ENCODE results near the gene HSD3B2. TPM values are rescaled to one million over a fixed set of nuclear protein-coding genes. Genes with fewer than 3 reads are reported as not detected.
A peak's percentile ranks its signal among the peaks of the same experiment; 100 is the strongest.

Gene HSD3B2
- total RNA-seq, 5 donors from 2014 or later (not counting 1 experiment from before 2014, with no cell fraction given), result 0.59 to 2.6 (median 1.1) TPM; not detected in 2

DNA sequence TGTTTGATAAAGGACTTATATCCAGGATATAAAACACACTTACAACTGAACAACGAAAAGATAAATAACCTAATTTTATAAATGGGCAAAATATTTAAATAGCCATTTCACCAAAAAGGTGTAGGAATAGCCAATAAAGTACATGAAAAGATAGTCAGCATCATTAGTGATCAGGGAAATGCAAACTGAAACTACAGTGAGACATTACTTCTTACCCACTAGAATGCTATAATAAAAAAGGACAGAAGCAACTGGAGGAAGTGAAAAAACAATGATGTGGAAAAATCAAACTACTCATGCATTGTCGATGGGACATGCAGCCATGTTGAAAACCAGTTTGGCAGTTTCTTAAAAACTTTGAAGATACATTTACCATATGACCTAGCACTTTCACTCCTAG lies 48.6 kb downstream of the HSD3B2 start:
- DNase-seq (no peak), ATAC-seq (replicated peaks in 1 of 4) (no peak)
- Mint-ChIP-seq H3K4me1 (no peaks in the 10 kb centered on the region), H3K9me3 (no peaks in the 10 kb centered on the region), H3K27ac (peak overlapping the region in 1 of 2 donors; percentile 10), H3K4me3 (no peak overlapping the region), H3K36me3 (no peaks in the 10 kb centered on the region), H3K27me3 (peaks cover 0 to 4% of the 10 kb centered on the region in 2 donors)
- WGBS (ENCODE audit: insufficient coverage), result no CpG with 5 or more reads among the region's 2 CpGs
- Histone ChIP-seq H3K27ac (ENCODE audit: low read length) (no peak overlapping the region), H3K36me3 (ENCODE audit: control insufficient read depth in 2 of 2, extremely low read depth in 1 of 2, insufficient read depth in 1 of 2, low read length in 1 of 2) (no peaks in the 10 kb centered on the region), H3K4me1 (ENCODE audit: control insufficient read depth in 1 of 2, extremely low read depth in 1 of 2, insufficient read depth in 2 of 2, low read length in 2 of 2) (no peaks in the 10 kb centered on the region), H3K27me3 (replicated peaks in 1 of 2; ENCODE audit: control insufficient read depth in 2 of 2, extremely low read depth in 1 of 2, insufficient read depth in 2 of 2, low read length in 1 of 2) (no peaks in the 10 kb centered on the region), H3K9me3 (no peaks in the 10 kb centered on the region), H3K4me3 (ENCODE audit: control insufficient read depth in 1 of 2, extremely low read depth in 1 of 2, low read length in 1 of 2) (no peak overlapping the region)
- POLR2A ChIA-PET, result no interaction called here
- CTCF ChIA-PET, result no interaction called here

DNA sequence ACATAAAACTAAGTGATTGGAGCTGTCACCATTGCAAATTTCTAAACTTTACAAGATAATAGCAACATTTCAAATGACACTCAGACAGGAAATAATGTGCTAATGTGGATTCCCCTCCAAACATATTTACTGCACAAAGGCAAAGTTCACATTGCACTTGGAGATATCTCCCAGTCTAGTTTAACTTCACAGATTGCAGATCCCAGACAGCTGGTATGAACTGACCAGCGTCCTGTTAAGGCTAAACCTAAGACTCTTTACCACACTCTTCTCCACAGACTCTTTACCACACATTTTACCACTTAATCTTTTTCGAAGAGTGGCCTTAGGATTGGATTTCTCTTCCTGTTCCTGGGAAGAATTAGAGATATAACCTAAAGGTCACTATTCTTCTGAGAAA lies 51.5 kb downstream of the HSD3B2 start:
- no peak for DNase-seq
- CTCF ChIA-PET, result no interaction called here
- H3K27ac ChIP-seq (ENCODE audit: low read length), result no peak overlapping the region
- no peak overlapping the region for H3K4me3 ChIP-seq (ENCODE audit: control insufficient read depth in 1 of 2, extremely low read depth in 1 of 2, low read length in 1 of 2)
- 50% methylated on average over 1 of the region's 2 CpGs for WGBS (ENCODE audit: insufficient coverage)
- no peaks in the 10 kb centered on the region for H3K4me1 Mint-ChIP-seq
- no peaks in the 10 kb centered on the region for H3K36me3 Mint-ChIP-seq
- no peak overlapping the region for H3K27ac Mint-ChIP-seq
- peaks cover 5 to 6% of the 10 kb centered on the region in 2 donors for H3K27me3 Mint-ChIP-seq
- no peak for ATAC-seq (replicated peaks in 1 of 4)
- H3K9me3 ChIP-seq, result no peaks in the 10 kb centered on the region
- H3K27me3 ChIP-seq (replicated peaks in 1 of 2; ENCODE audit: control insufficient read depth in 2 of 2, extremely low read depth in 1 of 2, insufficient read depth in 2 of 2, low read length in 1 of 2), result no peaks in the 10 kb centered on the region
- no peak overlapping the region for H3K4me3 Mint-ChIP-seq
- H3K4me1 ChIP-seq (ENCODE audit: control insufficient read depth in 1 of 2, extremely low read depth in 1 of 2, insufficient read depth in 2 of 2, low read length in 2 of 2), result no peaks in the 10 kb centered on the region
- no peaks in the 10 kb centered on the region for H3K9me3 Mint-ChIP-seq
- no peaks in the 10 kb centered on the region for H3K36me3 ChIP-seq (ENCODE audit: control insufficient read depth in 2 of 2, extremely low read depth in 1 of 2, insufficient read depth in 1 of 2, low read length in 1 of 2)
- POLR2A ChIA-PET, result no interaction called here

DNA sequence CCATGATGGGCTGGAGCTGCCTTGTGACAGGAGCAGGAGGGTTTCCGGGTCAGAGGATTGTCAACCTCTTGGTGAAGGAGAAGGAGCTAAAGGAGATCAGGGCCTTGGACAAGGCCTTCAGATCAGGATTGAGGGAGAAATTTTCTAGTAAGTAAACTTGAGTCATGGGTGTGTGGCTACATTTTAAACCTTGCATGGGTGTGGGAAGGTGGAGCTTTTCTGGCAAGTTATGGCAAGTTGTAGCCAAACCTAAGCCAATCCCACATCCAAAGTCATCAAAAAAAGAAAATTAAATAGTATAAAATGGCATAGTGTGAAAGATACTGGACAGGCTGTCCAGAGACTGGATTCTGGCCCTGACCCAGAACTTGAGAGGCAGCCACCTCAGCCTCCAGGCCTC lies 52.3 kb downstream of the HSD3B2 start:
- H3K4me3 Mint-ChIP-seq, result no peak overlapping the region
- POLR2A ChIA-PET, result no interaction called here

DNA sequence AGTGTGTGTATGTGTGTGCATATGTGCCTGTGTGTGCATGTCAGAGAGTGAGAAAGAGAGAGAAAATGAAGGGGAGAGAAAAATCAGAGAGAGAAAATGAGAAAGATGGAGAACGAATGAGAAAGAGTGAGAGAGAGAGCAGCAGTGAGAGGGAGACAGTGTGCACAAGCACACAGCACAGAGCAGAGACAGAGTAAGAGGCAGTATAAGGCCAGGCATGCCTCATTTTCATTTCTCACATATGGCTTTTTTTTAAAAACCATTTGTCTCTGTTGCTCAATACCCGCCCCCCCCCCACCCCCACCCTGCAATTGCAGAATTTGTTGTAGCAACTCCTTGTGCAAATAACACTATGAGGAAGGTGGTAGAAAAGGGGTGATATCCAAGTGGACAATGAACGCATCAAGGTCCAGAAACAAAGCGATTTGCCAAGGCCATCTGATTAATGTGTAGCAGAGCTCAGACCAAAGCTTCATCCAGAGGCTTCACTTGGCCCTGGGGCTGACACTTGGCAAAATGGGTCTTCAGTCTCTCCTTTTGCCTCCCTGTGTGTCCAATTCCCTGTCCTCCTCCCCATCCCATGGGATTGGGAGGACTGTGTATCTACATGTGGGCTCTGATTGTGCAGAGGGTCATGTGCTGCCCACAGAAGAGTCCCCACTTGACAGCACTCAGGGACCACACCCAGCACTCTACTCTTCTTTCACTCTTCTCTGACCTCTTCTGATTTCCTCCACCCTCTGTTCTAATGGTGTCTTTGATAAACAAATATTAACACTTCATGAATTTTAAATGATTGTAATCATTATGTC lies 53.1 kb downstream of the HSD3B2 start:
- H3K9me3 ChIP-seq, result no peaks in the 10 kb centered on the region
- no peaks in the 10 kb centered on the region for H3K4me1 ChIP-seq (ENCODE audit: control insufficient read depth in 1 of 2, extremely low read depth in 1 of 2, insufficient read depth in 2 of 2, low read length in 2 of 2)
- WGBS (ENCODE audit: insufficient coverage), result 73% methylated on average over 3 of the region's 4 CpGs
- no peak for ATAC-seq (replicated peaks in 1 of 4)
- H3K36me3 ChIP-seq (ENCODE audit: control insufficient read depth in 2 of 2, extremely low read depth in 1 of 2, insufficient read depth in 1 of 2, low read length in 1 of 2), result no peaks in the 10 kb centered on the region
- Mint-ChIP-seq H3K4me3 (no peak overlapping the region), H3K27ac (no peak overlapping the region), H3K9me3 (no peaks in the 10 kb centered on the region), H3K4me1 (no peaks in the 10 kb centered on the region), H3K36me3 (no peaks in the 10 kb centered on the region), H3K27me3 (peaks cover 5 to 6% of the 10 kb centered on the region in 2 donors)
- no peak overlapping the region for H3K4me3 ChIP-seq (ENCODE audit: control insufficient read depth in 1 of 2, extremely low read depth in 1 of 2, low read length in 1 of 2)
- H3K27me3 ChIP-seq (replicated peaks in 1 of 2; ENCODE audit: control insufficient read depth in 2 of 2, extremely low read depth in 1 of 2, insufficient read depth in 2 of 2, low read length in 1 of 2), result no peaks in the 10 kb centered on the region
- CTCF ChIA-PET, result no interaction called here
- POLR2A ChIA-PET, result no interaction called here
- no peak overlapping the region for H3K27ac ChIP-seq (ENCODE audit: low read length)
- no peak for DNase-seq

More for the DNA sequence above, 52.3 kb downstream of the HSD3B2 start:
- Histone ChIP-seq H3K9me3 (no peaks in the 10 kb centered on the region), H3K36me3 (ENCODE audit: control insufficient read depth in 2 of 2, extremely low read depth in 1 of 2, insufficient read depth in 1 of 2, low read length in 1 of 2) (no peaks in the 10 kb centered on the region), H3K27ac (ENCODE audit: low read length) (no peak overlapping the region), H3K4me3 (ENCODE audit: control insufficient read depth in 1 of 2, extremely low read depth in 1 of 2, low read length in 1 of 2) (no peak overlapping the region), H3K4me1 (ENCODE audit: control insufficient read depth in 1 of 2, extremely low read depth in 1 of 2, insufficient read depth in 2 of 2, low read length in 2 of 2) (no peaks in the 10 kb centered on the region), H3K27me3 (replicated peaks in 1 of 2; ENCODE audit: control insufficient read depth in 2 of 2, extremely low read depth in 1 of 2, insufficient read depth in 2 of 2, low read length in 1 of 2) (no peaks in the 10 kb centered on the region)
- 86% methylated on average over 1 of the region's 1 CpG for WGBS (ENCODE audit: insufficient coverage)
- Mint-ChIP-seq H3K27me3 (peaks cover 5 to 6% of the 10 kb centered on the region in 2 donors), H3K9me3 (no peaks in the 10 kb centered on the region), H3K36me3 (no peaks in the 10 kb centered on the region), H3K4me1 (no peaks in the 10 kb centered on the region), H3K27ac (no peak overlapping the region)
- ATAC-seq (replicated peaks in 1 of 4) (no peak), DNase-seq (no peak)
- CTCF ChIA-PET, result no interaction called here

DNA sequence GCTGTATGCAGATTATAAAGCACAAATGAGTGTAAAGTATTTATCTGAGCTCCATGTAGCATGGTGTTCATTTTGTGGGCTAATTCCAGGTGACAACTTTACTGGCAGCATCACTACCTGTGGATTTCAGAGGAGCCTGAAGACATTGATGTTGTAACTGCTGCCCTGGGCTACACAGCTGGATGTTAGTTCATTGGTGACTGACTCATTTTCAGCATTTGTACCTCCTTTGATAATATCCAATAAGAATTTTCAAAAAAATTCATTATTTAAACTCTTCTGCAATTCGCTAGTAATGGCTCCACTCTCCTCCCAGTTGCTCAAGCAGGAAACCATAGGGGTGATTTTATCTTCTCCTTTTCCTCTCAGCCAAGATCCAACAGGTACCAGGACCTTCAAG lies 54.8 kb downstream of the HSD3B2 start:
- Mint-ChIP-seq H3K9me3 (no peaks in the 10 kb centered on the region), H3K4me3 (no peak overlapping the region), H3K36me3 (no peaks in the 10 kb centered on the region), H3K4me1 (no peaks in the 10 kb centered on the region), H3K27ac (no peak overlapping the region), H3K27me3 (peaks cover 5 to 6% of the 10 kb centered on the region in 2 donors)
- no peak overlapping the region for H3K4me3 ChIP-seq (ENCODE audit: control insufficient read depth in 1 of 2, extremely low read depth in 1 of 2, low read length in 1 of 2)
- DNase-seq (no peak), ATAC-seq (replicated peaks in 1 of 4) (no peak)
- no peaks in the 10 kb centered on the region for H3K36me3 ChIP-seq (ENCODE audit: control insufficient read depth in 2 of 2, extremely low read depth in 1 of 2, insufficient read depth in 1 of 2, low read length in 1 of 2)
- POLR2A ChIA-PET, result no interaction called here
- H3K4me1 ChIP-seq (ENCODE audit: control insufficient read depth in 1 of 2, extremely low read depth in 1 of 2, insufficient read depth in 2 of 2, low read length in 2 of 2), result no peaks in the 10 kb centered on the region
- H3K9me3 ChIP-seq, result no peaks in the 10 kb centered on the region
- no peak overlapping the region for H3K27ac ChIP-seq (ENCODE audit: low read length)
- WGBS (ENCODE audit: insufficient coverage), result no CpG with 5 or more reads among the region's 1 CpG
- CTCF ChIA-PET, result no interaction called here
- no peaks in the 10 kb centered on the region for H3K27me3 ChIP-seq (replicated peaks in 1 of 2; ENCODE audit: control insufficient read depth in 2 of 2, extremely low read depth in 1 of 2, insufficient read depth in 2 of 2, low read length in 1 of 2)

DNA sequence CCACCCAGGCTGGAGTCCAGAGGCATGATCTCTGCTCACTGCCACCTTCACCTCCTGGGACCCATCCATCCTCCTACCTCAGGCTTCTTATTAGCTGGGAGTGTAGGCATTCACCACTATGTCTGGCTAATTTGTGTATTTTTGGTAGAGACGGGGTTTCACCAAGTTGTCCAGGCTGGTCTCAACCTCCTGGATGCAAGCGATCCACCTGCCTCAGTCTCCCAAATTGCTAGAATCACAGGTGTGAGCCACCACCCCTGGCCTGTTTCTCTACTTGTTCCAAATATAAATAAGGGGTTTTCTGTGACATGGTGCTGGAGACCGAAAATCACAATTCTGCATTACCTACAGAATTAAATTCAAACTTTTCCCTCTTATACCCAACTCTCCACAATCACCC lies 55.4 kb downstream of the HSD3B2 start:
- CTCF ChIA-PET, result no interaction called here
- no CpG with 5 or more reads among the region's 3 CpGs for WGBS (ENCODE audit: insufficient coverage)
- H3K4me3 ChIP-seq (ENCODE audit: control insufficient read depth in 1 of 2, extremely low read depth in 1 of 2, low read length in 1 of 2), result no peak overlapping the region
- no peaks in the 10 kb centered on the region for H3K4me1 Mint-ChIP-seq
- ATAC-seq (replicated peaks in 1 of 4), result no peak
- no peak for DNase-seq
- H3K27ac ChIP-seq (ENCODE audit: low read length), result no peak overlapping the region
- no peaks in the 10 kb centered on the region for H3K36me3 ChIP-seq (ENCODE audit: control insufficient read depth in 2 of 2, extremely low read depth in 1 of 2, insufficient read depth in 1 of 2, low read length in 1 of 2)
- peaks cover 5 to 9% of the 10 kb centered on the region in 2 donors for H3K27me3 Mint-ChIP-seq
- no peaks in the 10 kb centered on the region for H3K4me1 ChIP-seq (ENCODE audit: control insufficient read depth in 1 of 2, extremely low read depth in 1 of 2, insufficient read depth in 2 of 2, low read length in 2 of 2)
- H3K9me3 Mint-ChIP-seq, result no peaks in the 10 kb centered on the region
- H3K9me3 ChIP-seq, result no peaks in the 10 kb centered on the region
- no peaks in the 10 kb centered on the region for H3K36me3 Mint-ChIP-seq
- H3K27ac Mint-ChIP-seq, result no peak overlapping the region
- POLR2A ChIA-PET, result no interaction called here
- no peak overlapping the region for H3K4me3 Mint-ChIP-seq
- no peaks in the 10 kb centered on the region for H3K27me3 ChIP-seq (replicated peaks in 1 of 2; ENCODE audit: control insufficient read depth in 2 of 2, extremely low read depth in 1 of 2, insufficient read depth in 2 of 2, low read length in 1 of 2)

DNA sequence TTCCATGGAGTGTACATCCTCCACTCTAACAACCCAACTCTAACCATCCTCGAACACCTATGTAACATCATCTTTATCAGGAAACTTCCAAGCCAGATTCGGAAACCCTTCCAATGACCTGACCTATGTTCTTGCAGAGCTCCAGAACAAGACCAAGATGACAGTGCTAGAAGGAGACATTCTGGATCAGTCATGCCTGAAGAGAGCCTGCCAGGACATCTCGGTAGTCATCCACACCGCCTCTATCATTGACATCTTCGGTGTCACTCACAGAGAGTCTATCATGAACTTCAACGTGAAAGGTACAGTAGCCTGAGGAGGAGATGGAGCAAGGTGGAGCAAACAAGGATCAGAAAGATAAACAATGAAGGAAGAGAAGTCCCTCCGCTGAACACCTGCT lies 56.0 kb downstream of the HSD3B2 start:
- Mint-ChIP-seq H3K27me3 (peaks cover 5 to 9% of the 10 kb centered on the region in 2 donors), H3K36me3 (no peaks in the 10 kb centered on the region), H3K27ac (no peak overlapping the region), H3K4me1 (no peaks in the 10 kb centered on the region), H3K9me3 (no peaks in the 10 kb centered on the region), H3K4me3 (no peak overlapping the region)
- WGBS (ENCODE audit: insufficient coverage), result 82% methylated on average over 5 of the region's 7 CpGs
- Histone ChIP-seq H3K27ac (ENCODE audit: low read length) (no peak overlapping the region), H3K4me1 (ENCODE audit: control insufficient read depth in 1 of 2, extremely low read depth in 1 of 2, insufficient read depth in 2 of 2, low read length in 2 of 2) (no peaks in the 10 kb centered on the region), H3K36me3 (ENCODE audit: control insufficient read depth in 2 of 2, extremely low read depth in 1 of 2, insufficient read depth in 1 of 2, low read length in 1 of 2) (no peaks in the 10 kb centered on the region), H3K9me3 (no peaks in the 10 kb centered on the region), H3K4me3 (ENCODE audit: control insufficient read depth in 1 of 2, extremely low read depth in 1 of 2, low read length in 1 of 2) (no peak overlapping the region), H3K27me3 (replicated peaks in 1 of 2; ENCODE audit: control insufficient read depth in 2 of 2, extremely low read depth in 1 of 2, insufficient read depth in 2 of 2, low read length in 1 of 2) (no peaks in the 10 kb centered on the region)
- POLR2A ChIA-PET, result no interaction called here
- CTCF ChIA-PET, result no interaction called here
- DNase-seq, result no peak
- ATAC-seq (replicated peaks in 1 of 4), result no peak

Measured in T-cell (primary cell).